Ovary (tissue), 9 donors: Measurements from ENCODE around the gene TASP1. TPM values are rescaled to one million over a fixed set of nuclear protein-coding genes. Genes with fewer than 3 reads are reported as not detected.
"Not testable (repeated sequence)": the region's sequence is repeated elsewhere in the genome, so short reads cannot be mapped to it uniquely, and the experiment has no call there.

Experiments
- DNase-seq, 5 donors: peaks; one replicate each; pipeline ENCODE4 v3.0.0-alpha.2; 2019 to 2020
- H3K27ac ChIP-seq, 2 donors: fragments of 200-600 bp; one replicate each; pipeline versions ENCODE4 v1.5.1 to v1.8.0; 2019 to 2022
- H3K27me3 ChIP-seq: fragments of 200-600 bp; one replicate; pipeline ENCODE4 v1.8.0; 2022
- H3K36me3 ChIP-seq: fragments of 200-600 bp; sonication (generic); one replicate; pipeline ENCODE4 v1.5.1; 2019
- H3K4me1 ChIP-seq: one replicate; pipeline ENCODE4 v1.8.1; 2013; ENCODE audit warnings: mild to moderate bottlenecking, moderate library complexity; ENCODE audit not compliant: insufficient read depth
- H3K4me3 ChIP-seq: fragments of 200-600 bp; sonication (generic); one replicate; pipeline ENCODE4 v1.5.1; 2017
- H3K9me3 ChIP-seq, 2 donors: fragments of 200-600 bp in 1 of 2; sonication (generic) in 1 of 2; one replicate each; pipeline versions ENCODE4 v1.5.1 to v1.8.1; 2013 to 2019; ENCODE audit warnings: mild to moderate bottlenecking in 1 of 2, moderate library complexity in 1 of 2
- CTCF ChIP-seq, 3 donors: fragments of 450-650 bp in 2 of 3; fragments of 200-600 bp in 1 of 3; IDR thresholded peaks; one replicate each; pipeline versions ENCODE4 v1.5.1 to v1.8.0; 2016 to 2022; ENCODE audit warnings: antibody characterized with exemption in 3 of 3, mild to moderate bottlenecking in 1 of 3
- EP300 ChIP-seq: sonication (generic); formaldehyde crosslinking; IDR thresholded peaks from one replicate; pipeline ENCODE4 v1.6.1; 2017; ENCODE audit warnings: antibody characterized with exemption
- POLR2A ChIP-seq: fragments of 450-650 bp; IDR thresholded peaks from one replicate; pipeline ENCODE4 v1.6.1; 2017; ENCODE audit warnings: antibody characterized with exemption, mild to moderate bottlenecking, moderate library complexity
- WGBS, 3 donors: extraction: QIAGEN DNeasy Blood & Tissue Kit in 1 of 3; methylation state at CpG; one replicate each; pipeline versions ENCODE4 v1.1.5 to v1.1.7; 2013 to 2017; 5-methylcytosine and 5-hydroxymethylcytosine counted together
- intact Hi-C, 4 donors: fragments of 100-400 bp; cut with DNase I; formaldehyde crosslinking; loops; one replicate each; pipeline versions ENCODE4 v1.11.0 to v1.15.1; 2022 to 2023
- polyA plus RNA-seq, 2 donors: library from polyadenylated mRNA; stranded (reverse); fragments of 200-250 nt in 1 of 2; fragments of 350-450 nt in 1 of 2; fragmentation: Illumina TruSeq in 1 of 2; extraction: RNeasy Lipid Tissue Mini Kit (QIAGEN cat#74804) in 1 of 2; gene quantifications; one replicate each; pipeline ENCODE4 v1.2.3, GENCODE V29; 2013 to 2014
- total RNA-seq, 7 donors: library from RNA; depleted of rRNA in 2 of 7; stranded (reverse); fragments of >200 nt in 2 of 7; fragmentation: NEBNext Ultra II Directional in 3 of 7; extraction: Animal tissue kit (Norgen Biotek cat#: 25700) in 3 of 7; gene quantifications; one replicate each; pipeline versions ENCODE4 v1.1.0 to v1.2.4, GENCODE V29; 2016 to 2023
- donor health status: DM: no; HTN: no; CAD: no; lungs with moderate emphysema.
- donor health status: DM: no; HTN: no; CAD: no.
- donor health status: Bipolar disorder and iron deficiency.
- donor health status: DM: yes; HTN: yes; CAD: no.
- donor health status: DM: no; HTN: no; CAD: no.
- donor health status: DM: yes; HTN: yes; CAD: no.

Gene TASP1
- total and polyA plus RNA-seq, 9 donors = 6.4 to 16.5 (median 13.2) TPM

GRCh38 chr20:13363473-13363872, 275.3 kb downstream of the TASP1 start:
- intact Hi-C loops = no loop called here
- Histone ChIP-seq H3K9me3 (no peaks in the 10 kb centered on the region), H3K36me3 (no peaks in the 10 kb centered on the region), H3K27me3 (no peaks in the 10 kb centered on the region), H3K4me1 (no peaks in the 10 kb centered on the region), H3K4me3 (no peak overlapping the region), H3K27ac (no peak overlapping the region)
- DNase-seq = no peak
- TF ChIP-seq EP300 (no peak), CTCF (IDR thresholded peaks at IDR 0.05) (no peak), POLR2A (no peak)

- H3K4me3 ChIP-seq, H3K36me3 ChIP-seq, DNase-seq, H3K4me1 ChIP-seq, H3K27me3 ChIP-seq, H3K9me3 ChIP-seq, intact Hi-C loops, H3K27ac ChIP-seq: not testable (repeated sequence)
- 86 to 92% (median 91%) methylated on average over 3 to 5 of the region's 5 CpGs for WGBS, 3 donors
These were observed 276.6 kb downstream of the TASP1 start for GRCh38 chr20:13362165-13362564.

- H3K4me3 ChIP-seq, H3K4me1 ChIP-seq, intact Hi-C loops, H3K27me3 ChIP-seq, H3K27ac ChIP-seq, DNase-seq, H3K36me3 ChIP-seq, H3K9me3 ChIP-seq: not testable (repeated sequence)
- 90 to 93% (median 92%) methylated on average over 12 of the region's 12 CpGs for WGBS, 3 donors
These were observed 279.8 kb downstream of the TASP1 start for GRCh38 chr20:13358936-13359335.

- H3K36me3 ChIP-seq, H3K4me1 ChIP-seq, H3K4me3 ChIP-seq, DNase-seq, H3K27ac ChIP-seq, H3K27me3 ChIP-seq, intact Hi-C loops, H3K9me3 ChIP-seq: not testable (repeated sequence)
- WGBS, 3 donors = 93 to 94% (median 93%) methylated on average over 6 of the region's 6 CpGs
These were observed 280.9 kb downstream of the TASP1 start for GRCh38 chr20:13357782-13358181.

GRCh38 chr20:13356591-13356990, 282.1 kb downstream of the TASP1 start:
- intact Hi-C loops = no loop called here
- H3K4me3 ChIP-seq = no peak overlapping the region
- H3K9me3 ChIP-seq = no peaks in the 10 kb centered on the region
- H3K27ac ChIP-seq = no peak overlapping the region
- no peak for DNase-seq
- H3K27me3 ChIP-seq = no peaks in the 10 kb centered on the region
- H3K4me1 ChIP-seq = no peaks in the 10 kb centered on the region
- TF ChIP-seq EP300 (no peak), CTCF (IDR thresholded peaks at IDR 0.05) (no peak), POLR2A (no peak)
- H3K36me3 ChIP-seq = no peaks in the 10 kb centered on the region

GRCh38 chr20:13355941-13356486, 282.7 kb downstream of the TASP1 start:
- Histone ChIP-seq H3K4me1 (no peaks in the 10 kb centered on the region), H3K27ac (no peak overlapping the region), H3K4me3 (no peak overlapping the region), H3K9me3 (no peaks in the 10 kb centered on the region), H3K36me3 (no peaks in the 10 kb centered on the region), H3K27me3 (no peaks in the 10 kb centered on the region)
- no peak for DNase-seq
- intact Hi-C loops = no loop called here
- TF ChIP-seq POLR2A = no peak

GRCh38 chr20:13355411-13355810, 283.3 kb downstream of the TASP1 start:
- Histone ChIP-seq H3K4me3 (no peak overlapping the region), H3K27ac (no peak overlapping the region), H3K27me3 (no peaks in the 10 kb centered on the region), H3K36me3 (no peaks in the 10 kb centered on the region), H3K9me3 (no peaks in the 10 kb centered on the region), H3K4me1 (no peaks in the 10 kb centered on the region)
- WGBS, 3 donors = 61 to 73% (median 72%) methylated on average over 3 of the region's 3 CpGs
- intact Hi-C loops = no loop called here
- TF ChIP-seq POLR2A = no peak
- no peak for TF ChIP-seq EP300
- no peak for TF ChIP-seq CTCF (IDR thresholded peaks at IDR 0.05)
- DNase-seq = no peak
